Vagina (tissue), 2 donors: ENCODE data around the gene AIG1.

ENCODE experiments used
- CTCF ChIP-seq, 3 experiments: fragments of 450-650 bp in 2 of 3; fragments of 200-600 bp in 1 of 3; sonication (generic) in 1 of 3; IDR thresholded peaks; one replicate each; pipeline ENCODE4 v1.5.1; 2017 to 2019; ENCODE audit warnings: antibody characterized with exemption in 3 of 3, mild to moderate bottlenecking in 2 of 3, moderate library complexity in 2 of 3
- POLR2A ChIP-seq, 2 donors: fragments of 450-650 bp; IDR thresholded peaks; one replicate each; pipeline ENCODE4 v1.6.1; 2017; ENCODE audit warnings: antibody characterized with exemption in 2 of 2, mild to moderate bottlenecking in 2 of 2, moderate library complexity in 2 of 2
- POLR2AphosphoS5 ChIP-seq, 2 donors: sonication (generic); formaldehyde crosslinking; IDR thresholded peaks; one replicate each; pipeline ENCODE4 v1.9.0; 2017; ENCODE audit warnings: antibody characterized with exemption in 2 of 2, mild to moderate bottlenecking in 2 of 2, low read depth in 1 of 2; ENCODE audit not compliant: insufficient read depth in 1 of 2

- TF ChIP-seq POLR2A (IDR thresholded peaks at IDR 0.05) (no peak), CTCF (IDR thresholded peaks at IDR 0.05) (no peak), POLR2AphosphoS5 (IDR thresholded peaks at IDR 0.05; ENCODE audit: insufficient read depth in 1 of 2, low read depth in 1 of 2) (no peak)
Measured at GRCh38 chr6:143159001-143159400, 98.3 kb downstream of the AIG1 start.
